GM19395 (cell line): ENCODE results near the gene SNX32.
"Not testable (repeated sequence)": the region's sequence is repeated elsewhere in the genome, so short reads cannot be mapped to it uniquely, and the experiment has no call there.

Source experiments
- ATAC-seq: cut with Tn5 transposase; IDR thresholded peaks from one replicate; pipeline ENCODE4 v1.9.1; 2021; ENCODE audit warnings: mild to moderate bottlenecking, moderate library complexity; ENCODE audit not compliant: unreplicated experiment

Gene SNX32

GRCh38 chr11:65822776-65823528 is 10.8 kb upstream of the SNX32 start:
- ATAC-seq = no peak

DNA sequence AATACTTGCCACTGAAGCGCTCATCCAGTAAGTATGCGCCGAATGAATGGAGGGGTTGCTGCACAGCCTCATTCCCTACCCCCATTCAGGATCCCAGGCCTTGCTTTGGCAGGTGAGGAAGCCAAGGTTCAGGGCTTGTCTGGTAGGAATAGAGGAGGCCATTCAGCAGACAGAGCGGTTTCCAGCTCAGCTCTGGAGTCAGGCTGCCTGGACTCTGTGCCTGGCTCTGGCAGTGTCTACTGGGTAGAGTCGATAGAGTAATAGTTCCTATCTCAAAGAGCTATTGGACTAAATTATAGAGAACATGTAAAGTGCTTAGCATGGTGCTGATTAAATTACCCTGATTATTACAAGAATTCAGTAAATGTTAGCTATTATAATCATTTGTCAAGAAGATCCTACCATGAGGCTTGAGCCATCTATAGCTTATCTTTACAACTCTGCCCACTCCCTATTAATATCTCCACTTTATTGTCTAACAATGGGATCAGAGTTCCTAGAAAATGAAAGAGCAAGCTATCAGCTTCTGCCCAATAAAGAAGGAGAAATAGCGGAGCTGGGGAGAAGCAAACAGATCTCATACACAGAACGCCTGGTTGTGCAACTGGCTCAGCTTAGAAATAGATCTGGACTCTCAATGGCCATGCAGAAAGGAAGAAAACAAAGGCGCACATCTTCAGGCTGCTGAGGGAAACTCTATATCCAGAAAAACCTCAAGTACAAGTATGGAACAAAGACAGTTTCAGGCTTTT is 6.6 kb upstream of the SNX32 start:
- ATAC-seq = no peak

- no peak for ATAC-seq
Measured at GRCh38 chr11:65829459-65829858, 4.3 kb upstream of the SNX32 start.

DNA sequence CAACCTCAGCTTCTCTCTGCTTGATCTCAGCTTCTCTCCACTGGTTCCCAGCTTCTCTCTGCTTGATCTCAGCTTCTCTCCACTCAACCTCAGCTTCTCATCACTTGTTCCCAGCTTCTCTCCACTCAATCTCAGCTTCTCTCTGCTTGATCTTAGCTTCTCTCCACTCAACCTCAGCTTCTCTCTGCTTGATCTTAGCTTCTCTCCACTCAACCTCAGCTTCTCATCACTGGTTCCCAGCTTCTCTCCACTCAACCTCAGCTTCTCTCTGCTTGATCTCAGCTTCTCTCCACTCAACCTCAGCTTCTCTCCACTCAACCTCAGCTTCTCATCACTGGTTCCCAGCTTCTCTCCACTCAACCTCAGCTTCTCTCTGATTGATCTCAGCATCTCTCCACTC is 1.5 kb upstream of the SNX32 start:
- ATAC-seq = not testable (repeated sequence)

DNA sequence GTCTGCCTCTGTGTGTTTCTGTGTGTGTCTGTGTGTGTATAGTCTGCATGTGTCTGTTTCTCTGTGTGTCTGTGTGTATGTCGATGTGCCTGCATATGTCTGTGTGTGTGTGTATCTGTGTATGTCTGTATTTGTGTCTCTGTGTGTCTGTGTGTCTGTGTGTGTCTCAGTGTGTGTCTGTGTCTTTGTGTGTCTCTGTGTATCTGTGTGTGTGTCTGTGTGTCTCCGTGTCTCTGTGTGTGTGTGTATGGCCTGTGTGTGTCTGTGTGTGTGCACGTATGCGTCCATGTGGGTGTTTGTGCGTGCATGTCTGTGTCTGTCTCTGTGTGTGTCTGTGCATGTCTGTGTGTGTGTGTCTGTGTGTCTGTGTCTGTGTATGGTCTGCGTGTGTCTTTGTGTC is 439 bp downstream of the SNX32 start:
- ATAC-seq = no peak

DNA sequence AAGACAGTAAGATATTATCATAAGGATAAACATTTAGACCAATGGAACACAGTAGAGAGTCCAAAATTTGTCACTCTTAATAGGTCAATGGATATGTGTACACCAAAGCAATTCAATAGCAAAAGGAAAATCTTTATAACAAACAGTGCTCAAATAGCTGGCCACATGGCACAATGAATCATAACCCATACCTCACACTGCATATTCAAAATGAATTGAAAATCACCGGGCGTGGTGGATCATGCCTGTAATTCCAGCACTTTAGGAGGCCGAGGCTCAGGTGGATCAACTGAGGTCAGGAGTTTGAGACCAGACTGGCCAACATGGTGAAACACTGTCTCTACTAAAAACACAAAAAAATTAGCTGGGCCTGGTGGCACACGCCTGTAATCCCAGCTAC is 8.4 kb downstream of the SNX32 start:
- no peak for ATAC-seq

- ATAC-seq = no peak
Measured at GRCh38 chr11:65843811-65844210, 10.0 kb downstream of the SNX32 start.

DNA sequence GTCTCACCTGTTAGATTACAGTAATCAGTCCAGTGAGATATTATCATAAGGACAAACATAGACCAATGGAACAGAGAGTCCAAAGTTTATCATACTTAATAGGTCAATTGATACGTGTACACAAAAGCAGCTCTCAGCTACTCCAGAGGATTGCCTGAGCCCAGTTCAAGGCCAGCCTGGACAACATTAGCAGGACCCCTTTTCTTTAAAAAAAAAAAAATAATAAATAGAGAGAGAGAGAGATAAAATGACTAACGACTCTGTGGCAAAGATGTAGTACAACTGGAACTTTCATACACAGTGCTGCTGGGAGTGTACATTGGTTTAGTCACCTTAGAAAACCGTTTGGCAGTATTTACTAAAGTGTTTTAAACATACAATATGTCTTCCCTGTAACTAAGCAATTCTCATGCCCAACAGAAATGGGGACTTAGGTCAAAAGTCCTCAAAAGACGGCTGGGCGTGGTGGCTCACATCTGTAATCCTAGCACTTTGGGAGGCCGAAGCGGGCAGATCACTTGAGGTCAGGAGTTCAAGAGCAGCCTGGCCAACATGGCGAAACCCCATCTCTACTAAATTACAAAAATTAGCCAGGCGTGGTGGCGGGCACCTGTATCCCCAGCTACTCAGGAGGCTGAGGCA is 10.6 kb downstream of the SNX32 start:
- ATAC-seq = no peak

- ATAC-seq = no peak
Measured at GRCh38 chr11:65847746-65848145, 14.0 kb downstream of the SNX32 start.

GRCh38 chr11:65848693-65849092 is 14.9 kb downstream of the SNX32 start:
- not testable (repeated sequence) for ATAC-seq

DNA sequence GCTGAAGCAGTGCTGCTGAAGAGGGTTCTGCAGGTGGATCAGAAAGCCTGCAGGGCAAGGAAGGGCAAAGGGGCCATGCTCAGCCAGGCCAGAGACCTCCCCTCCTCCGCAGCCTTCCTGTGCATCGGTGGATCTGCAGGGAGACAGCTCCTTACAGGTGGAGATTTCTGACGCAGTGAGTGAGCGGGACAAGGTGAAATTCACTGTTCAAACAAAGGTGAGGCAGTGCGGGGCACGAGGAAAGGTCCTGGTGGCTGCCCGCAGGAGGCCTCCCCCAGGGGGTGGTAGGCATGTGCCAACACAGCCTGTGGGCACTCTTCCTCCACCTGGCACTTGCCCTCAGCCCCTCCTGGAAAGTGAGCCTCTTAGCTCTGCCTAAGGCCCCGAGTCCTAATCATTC is 15.6 kb downstream of the SNX32 start:
- ATAC-seq = no peak

GRCh38 chr11:65849771-65850216 is 16.0 kb downstream of the SNX32 start:
- no peak for ATAC-seq

- ATAC-seq = no peak
Measured at GRCh38 chr11:65850217-65851082, 16.7 kb downstream of the SNX32 start.

GRCh38 chr11:65851083-65851579 is 17.4 kb downstream of the SNX32 start:
- no peak for ATAC-seq

- ATAC-seq = no peak
Measured at GRCh38 chr11:65851811-65852507, 18.2 kb downstream of the SNX32 start.

GRCh38 chr11:65852508-65853245 is 18.9 kb downstream of the SNX32 start:
- ATAC-seq = no peak

- no peak for ATAC-seq
Measured at GRCh38 chr11:65853246-65853979, 19.6 kb downstream of the SNX32 start.

- no peak for ATAC-seq
Measured at GRCh38 chr11:65854161-65854592, 20.4 kb downstream of the SNX32 start.
